OCI-LY7 (cell line): ENCODE results near the gene CMC1. TPM values are rescaled to one million over a fixed set of nuclear protein-coding genes. Genes with fewer than 3 reads are reported as not detected.
A peak's percentile ranks its signal among the peaks of the same experiment; 100 is the strongest.

Source experiments
- BruUV-seq: library from RNA; stranded (reverse); fragments of 400-500 nt; replicated peaks from 2 replicates; lab custom pipeline; 2021; lab: Mats Ljungman, UMichigan
- CTCF ChIA-PET: fragments of 300-600 bp; sonication (Branson Sonifier 250); formaldehyde crosslinking; loops from one replicate; lab custom pipeline; 2022; ENCODE audit warnings: antibody characterized with exemption; ENCODE audit not compliant: unreplicated experiment; lab: Charles Lee
- POLR2A ChIA-PET: fragments of 300-600 bp; sonication (Branson Sonifier 250); formaldehyde crosslinking; loops from one replicate; lab custom pipeline; 2022; ENCODE audit warnings: antibody characterized with exemption; lab: Charles Lee
- DNase-seq: peaks from one replicate; pipeline ENCODE4 v3.0.0-alpha.2; 2015; ENCODE audit warnings: low spot score
- H2AFZ ChIP-seq: fragments of 200-600 bp; sonication (generic), shearing (Covaris generic); 2 replicates; pipeline ENCODE4 v1.6.1; 2014; ENCODE audit warnings: mild to moderate bottlenecking, antibody characterized with exemption, low read length, moderate library complexity
- H3K27ac ChIP-seq: fragments of 200-600 bp; sonication (generic); 2 replicates; pipeline ENCODE4 v1.5.1; 2014; ENCODE audit warnings: mixed run types, low read depth, mild to moderate bottlenecking, moderate library complexity, low read length, inconsistent platforms; ENCODE audit not compliant: poor library complexity, severe bottlenecking
- H3K36me3 ChIP-seq: fragments of 200-600 bp; sonication (generic); 2 replicates; pipeline ENCODE4 v1.6.1; 2014; ENCODE audit warnings: mild to moderate bottlenecking, antibody characterized with exemption, low read length, moderate library complexity, mixed read lengths; ENCODE audit not compliant: insufficient read depth
- H3K4me1 ChIP-seq: fragments of 200-600 bp; sonication (generic); 2 replicates; pipeline ENCODE4 v1.5.1; 2014; ENCODE audit warnings: mild to moderate bottlenecking, low read length; ENCODE audit not compliant: insufficient read depth, poor library complexity, severe bottlenecking
- H3K4me2 ChIP-seq: fragments of 200-600 bp; sonication (generic); 2 replicates; pipeline ENCODE4 v1.6.1; 2014; ENCODE audit warnings: mild to moderate bottlenecking, low read length
- H3K4me3 ChIP-seq: fragments of 200-600 bp; sonication (generic); 2 replicates; pipeline ENCODE4 v1.5.1; 2014; ENCODE audit warnings: mild to moderate bottlenecking, low read depth, low read length; ENCODE audit not compliant: poor library complexity, severe bottlenecking
- H3K79me2 ChIP-seq: fragments of 200-600 bp; sonication (generic); 2 replicates; pipeline ENCODE4 v1.6.1; 2016; ENCODE audit warnings: low read depth, mild to moderate bottlenecking, low read length, moderate library complexity, mixed read lengths; ENCODE audit not compliant: insufficient read depth
- H3K9me2 ChIP-seq: fragments of 200-600 bp; sonication (generic); 2 replicates; pipeline ENCODE4 v1.6.1; 2016; ENCODE audit warnings: mild to moderate bottlenecking, low read length, mixed read lengths; ENCODE audit not compliant: insufficient read depth
- H3K9me3 ChIP-seq: fragments of 200-600 bp; sonication (generic); 2 replicates; pipeline ENCODE4 v1.6.1; 2014; ENCODE audit warnings: mild to moderate bottlenecking, mixed run types, low read length, mixed read lengths
- H4K20me1 ChIP-seq: fragments of 200-600 bp; sonication (generic); 2 replicates; pipeline ENCODE4 v1.6.1; 2014; ENCODE audit warnings: mild to moderate bottlenecking, antibody characterized with exemption, low read length, moderate library complexity, mixed read lengths; ENCODE audit not compliant: insufficient read depth
- CTCF ChIP-seq: fragments of 200-600 bp; sonication (generic); conservative IDR thresholded peaks from 2 replicates; pipeline ENCODE4 v1.5.1; 2014; ENCODE audit warnings: mild to moderate bottlenecking, antibody characterized with exemption, low read length, moderate library complexity, mixed read lengths
- EZH2phosphoT487 ChIP-seq: fragments of 200-600 bp; sonication (generic); IDR thresholded peaks from 2 replicates; pipeline ENCODE4 v1.6.1; 2018; ENCODE audit warnings: low read depth, borderline replicate concordance, mild to moderate bottlenecking, mixed run types, antibody characterized with exemption, low read length, moderate library complexity, mixed read lengths
- intact Hi-C: fragments of 100-400 bp; cut with micrococcal nuclease; formaldehyde crosslinking; loops from one replicate; pipeline ENCODE4 v1.10.0; 2022; ENCODE audit not compliant: unreplicated experiment
- total RNA-seq, 2 experiments: library from RNA; depleted of rRNA in 1 of 2; stranded (reverse); fragments of >200 nt in 1 of 2; shearing (Covaris generic) in 1 of 2; gene quantifications; 2 replicates each; pipeline ENCODE4 v1.2.3, GENCODE V29; 2014 to 2022

CMC1 gene
- total RNA-seq, 2 experiments from 2014 or later: 12.1 to 26.9 TPM

DNA sequence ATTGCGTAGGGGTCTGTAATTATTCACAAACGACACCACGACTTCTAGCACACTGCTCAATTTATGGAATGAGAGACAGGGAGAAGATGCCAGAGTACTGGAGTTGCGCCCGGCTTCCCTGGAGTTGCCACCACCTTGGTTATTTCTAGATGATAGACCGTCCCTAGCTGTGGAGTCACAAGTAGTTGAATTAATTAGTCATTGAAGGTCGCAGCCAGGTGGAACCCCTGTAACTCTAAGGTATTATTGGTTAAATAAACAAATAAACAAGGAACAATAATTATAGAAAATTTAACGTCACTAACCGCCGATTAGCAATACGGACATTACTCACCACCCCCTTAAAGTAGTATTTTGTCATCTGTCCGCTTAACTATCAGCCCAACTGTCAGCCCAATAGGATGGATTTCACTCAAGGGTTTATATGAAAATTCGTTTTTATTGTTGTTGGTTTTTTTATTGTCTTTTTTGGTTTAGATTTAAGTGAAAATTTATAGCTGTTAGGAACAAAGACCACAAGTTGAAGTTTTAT, 108.1 kb downstream of the CMC1 start:
- H3K9me3 ChIP-seq: no peaks in the 10 kb centered on the region
- no peaks in the 10 kb centered on the region; the same call in 1 of the 2 replicates for H3K9me2 ChIP-seq
- H3K36me3 ChIP-seq: peaks cover 7% of the 10 kb centered on the region; the same call in 1 of the 2 replicates
- peaks cover 55% of the 10 kb centered on the region; the same call in 1 of the 2 replicates for H3K79me2 ChIP-seq
- peak overlapping the region; percentile 92 for H2AFZ ChIP-seq
- no peak for DNase-seq
- peak overlapping the region; percentile 87 for H3K4me2 ChIP-seq
- peaks cover 31% of the 10 kb centered on the region for H3K4me1 ChIP-seq
- H4K20me1 ChIP-seq: 0 out of 2 replicates have a peak, but pooled peaks cover 20% of the 10 kb centered on the region
- no TSS peak for BruUV-seq
- H3K27ac ChIP-seq: peak overlapping the region; percentile 56
- peak overlapping the region; percentile 90 for H3K4me3 ChIP-seq
- POLR2A ChIA-PET: interaction anchor here (1.0 to 4.1 kb wide), 7 partner anchors 11 to 109 kb away, joined by 3 to 15 read pairs (median 5); no protein-coding TSS in a partner anchor
- intact Hi-C loops: loop anchor here (2.0 to 10.0 kb wide), 2 partner anchors 109 to 865 kb away; partner anchors contain the start of genes CMC1 and SLC4A7
- CTCF ChIA-PET: no interaction called here
- TF ChIP-seq EZH2phosphoT487 (no peak), CTCF (no peak; the same call in 1 of the 2 replicates)

Other genes with a start within 250 kb of the CMC1 start
- gene ZCWPW2, start 107.1 kb downstream of the CMC1 start, total RNA-seq (2014; rRNA removed; shearing (Covaris generic)): not detected in 2 replicates
- 0.31 and 0.32 TPM in 2 replicates for gene ZCWPW2, start 107.1 kb downstream of the CMC1 start, total RNA-seq (2022)
- 16.1 and 16.4 TPM in 2 replicates for gene AZI2, start 107.2 kb downstream of the CMC1 start, total RNA-seq (2014; rRNA removed; shearing (Covaris generic))
- gene AZI2, start 107.2 kb downstream of the CMC1 start, total RNA-seq (2022): 41.5 and 45.0 TPM in 2 replicates